HG03064 (cell line): Measurements from ENCODE around the gene P2RX2.

Experiments
- ATAC-seq: cut with Tn5 transposase; IDR thresholded peaks from one replicate; pipeline ENCODE4 v1.9.1; 2021; ENCODE audit warnings: low read depth; ENCODE audit not compliant: unreplicated experiment

The P2RX2 gene

GRCh38 chr12:132600048-132601032 lies 18.2 kb upstream of the P2RX2 start:
- ATAC-seq: no peak

- no peak for ATAC-seq
Measured at GRCh38 chr12:132601171-132601883, 17.2 kb upstream of the P2RX2 start.

GRCh38 chr12:132602572-132603239 lies 15.9 kb upstream of the P2RX2 start:
- no peak for ATAC-seq

- no peak for ATAC-seq
Measured at GRCh38 chr12:132603240-132604150, 15.1 kb upstream of the P2RX2 start.

GRCh38 chr12:132604151-132604618 lies 14.4 kb upstream of the P2RX2 start:
- no peak for ATAC-seq

- no peak for ATAC-seq
Measured at GRCh38 chr12:132604668-132605441, 13.7 kb upstream of the P2RX2 start.

- ATAC-seq: no peak
Measured at GRCh38 chr12:132605892-132606291, 12.7 kb upstream of the P2RX2 start.

- no peak for ATAC-seq
Measured at GRCh38 chr12:132606466-132606865, 12.1 kb upstream of the P2RX2 start.

GRCh38 chr12:132606927-132607326 lies 11.6 kb upstream of the P2RX2 start:
- no peak for ATAC-seq

- no peak for ATAC-seq
Measured at GRCh38 chr12:132608231-132609171, 10.1 kb upstream of the P2RX2 start.

GRCh38 chr12:132610051-132610759 lies 8.4 kb upstream of the P2RX2 start, which contains the start of gene LRCOL1:
Gene LRCOL1 (minus strand): TSS chr12:132610582. CDS start chr12:132606251, 4,331 bp downstream.
- no peak for ATAC-seq

- ATAC-seq: no peak
Measured at GRCh38 chr12:132610866-132611602, 7.5 kb upstream of the P2RX2 start.

GRCh38 chr12:132611620-132612019 lies 7.0 kb upstream of the P2RX2 start:
- no peak for ATAC-seq

GRCh38 chr12:132614029-132614428 lies 4.5 kb upstream of the P2RX2 start:
- no peak for ATAC-seq

GRCh38 chr12:132614861-132615578 lies 3.6 kb upstream of the P2RX2 start:
- no peak for ATAC-seq

GRCh38 chr12:132615579-132616038 lies 3.0 kb upstream of the P2RX2 start:
- ATAC-seq: no peak
